NCI-H510A (cell line): Measurements from ENCODE around the gene PPP1R2C.

Source experiments
- DNase-seq: peaks from one replicate; lab custom pipeline; 2025; lab: John Stamatoyannopoulos, UW

The PPP1R2C gene

GRCh38 chrX:42748067-42748850 lies 29.7 kb downstream of the PPP1R2C start:
- no peak for DNase-seq

- DNase-seq, result no peak
Observed at GRCh38 chrX:42746606-42747005, 31.4 kb downstream of the PPP1R2C start.

- DNase-seq, result no peak
Observed at GRCh38 chrX:42740456-42740855, 37.5 kb downstream of the PPP1R2C start.

- no peak for DNase-seq
Observed at GRCh38 chrX:42739741-42740140, 38.2 kb downstream of the PPP1R2C start.

GRCh38 chrX:42739258-42739657 lies 38.7 kb downstream of the PPP1R2C start:
- no peak for DNase-seq

- DNase-seq, result no peak
Observed at GRCh38 chrX:42738552-42738951, 39.4 kb downstream of the PPP1R2C start.

GRCh38 chrX:42735250-42735649 lies 42.7 kb downstream of the PPP1R2C start:
- no peak for DNase-seq

- DNase-seq, result no peak
Observed at GRCh38 chrX:42732506-42732905, 45.5 kb downstream of the PPP1R2C start.
